Endodermal cell (in vitro differentiated cells): ENCODE results near the gene TMEM222. TPM values are rescaled to one million over a fixed set of nuclear protein-coding genes. Genes with fewer than 3 reads are reported as not detected.

Source experiments
- DNase-seq: peaks from one replicate; pipeline ENCODE4 v3.0.0-alpha.2; 2017
- H3K27ac ChIP-seq: 2 replicates; pipeline ENCODE4 v1.5.1; 2013; ENCODE audit warnings: mild to moderate bottlenecking, low read depth, low read length, moderate library complexity
- H3K27me3 ChIP-seq: 2 replicates; pipeline ENCODE4 v1.6.1; 2013; ENCODE audit warnings: mild to moderate bottlenecking, low read length, moderate library complexity; ENCODE audit not compliant: insufficient read depth, control insufficient read depth, poor library complexity, severe bottlenecking
- H3K36me3 ChIP-seq: 2 replicates; pipeline ENCODE4 v1.7.0; 2013; ENCODE audit warnings: mild to moderate bottlenecking, low read length, moderate library complexity; ENCODE audit not compliant: control insufficient read depth, insufficient read depth
- H3K4me1 ChIP-seq: one replicate; pipeline ENCODE4 v1.7.0; 2013; ENCODE audit warnings: low read length; ENCODE audit not compliant: control insufficient read depth, insufficient read depth
- H3K4me3 ChIP-seq: 2 replicates; pipeline ENCODE4 v1.5.1; 2013; ENCODE audit warnings: mild to moderate bottlenecking, low read length, moderate library complexity
- H3K9ac ChIP-seq: 2 replicates; pipeline ENCODE4 v1.6.1; 2013; ENCODE audit warnings: mild to moderate bottlenecking, low read length, moderate library complexity; ENCODE audit not compliant: poor library complexity, severe bottlenecking; ENCODE audit errors: extremely low read depth
- H3K9me3 ChIP-seq: 2 replicates; pipeline ENCODE4 v1.6.1; 2013; ENCODE audit warnings: mild to moderate bottlenecking, low read length, moderate library complexity; ENCODE audit not compliant: control insufficient read depth
- H3K27ac Mint-ChIP-seq: 2 replicates; pipeline ENCODE4 v1.8.0; 2020; ENCODE audit warnings: mixed read lengths
- H3K27me3 Mint-ChIP-seq: 2 replicates; pipeline ENCODE4 v1.8.0; 2021; ENCODE audit warnings: mild to moderate bottlenecking, mixed read lengths; ENCODE audit not compliant: insufficient read depth
- H3K36me3 Mint-ChIP-seq: 2 replicates; pipeline ENCODE4 v1.8.0; 2020; ENCODE audit warnings: low read depth, mixed read lengths
- H3K4me1 Mint-ChIP-seq: 2 replicates; pipeline ENCODE4 v1.8.0; 2020; ENCODE audit warnings: mixed read lengths
- H3K4me3 Mint-ChIP-seq: 2 replicates; pipeline ENCODE4 v1.8.0; 2020; ENCODE audit warnings: mild to moderate bottlenecking, moderate library complexity, mixed read lengths
- H3K9me3 Mint-ChIP-seq: 2 replicates; pipeline ENCODE4 v1.8.0; 2020; ENCODE audit warnings: mild to moderate bottlenecking, mixed read lengths
- WGBS, 2 experiments: methylation state at CpG; one replicate each; pipeline versions ENCODE4 v1.1.5 to v1.1.7; 2013; ENCODE audit warnings: missing lambda C conversion rate in 2 of 2, mixed read lengths in 1 of 2; ENCODE audit not compliant: insufficient coverage in 1 of 2, insufficient read length in 1 of 2; 5-methylcytosine and 5-hydroxymethylcytosine counted together
- total RNA-seq, 2 donors: library from RNA; stranded (reverse); fragmentation: NEBNext Ultra II Directional in 1 of 2; extraction: Animal tissue kit (Norgen Biotek cat#: 25700) in 1 of 2; gene quantifications; 2 replicates in 1 of 2; 3 replicates in 1 of 2; pipeline ENCODE4 v1.2.1, GENCODE V29; 2021
- TF ChIP-seq, protein P1 (sequence below): fragments of 200-600 bp; sonication (generic); conservative IDR thresholded peaks from 2 replicates; pipeline ENCODE4 v1.5.0; 2021; ENCODE audit warnings: antibody characterized with exemption, mild to moderate bottlenecking

TMEM222 gene
- total RNA-seq, 2 donors from 2014 or later, result 26.0 to 31.8 TPM

DNA sequence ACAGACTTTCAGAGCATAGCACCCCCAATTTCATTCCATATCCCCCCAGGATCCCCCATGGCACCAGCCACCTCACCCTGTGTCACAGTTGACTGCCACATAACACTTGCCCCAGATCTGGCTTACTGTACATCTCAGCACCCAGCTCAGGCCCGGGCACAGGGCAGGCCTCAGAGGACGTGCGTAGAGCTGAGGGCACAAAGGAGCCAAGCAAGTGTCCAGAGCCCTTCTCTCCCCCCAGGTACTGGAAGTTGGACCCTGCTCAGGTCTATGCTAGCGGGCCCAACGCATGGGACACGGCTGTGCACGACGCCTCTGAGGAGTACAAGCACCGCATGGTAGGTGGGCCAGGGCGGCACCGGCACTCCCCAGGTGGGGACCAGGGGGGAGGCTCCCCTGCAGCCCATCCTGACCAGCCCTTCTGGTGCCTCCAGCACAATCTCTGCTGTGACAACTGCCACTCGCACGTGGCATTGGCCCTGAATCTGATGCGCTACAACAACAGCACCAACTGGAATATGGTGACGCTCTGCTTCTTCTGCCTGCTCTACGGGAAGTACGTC is 11.8 kb downstream of the TMEM222 start:
- no peak overlapping the region for H3K27ac Mint-ChIP-seq
- H3K36me3 ChIP-seq, result peaks cover 41% of the 10 kb centered on the region
- no peaks in the 10 kb centered on the region for H3K27me3 Mint-ChIP-seq
- TF ChIP-seq, protein P1, sequence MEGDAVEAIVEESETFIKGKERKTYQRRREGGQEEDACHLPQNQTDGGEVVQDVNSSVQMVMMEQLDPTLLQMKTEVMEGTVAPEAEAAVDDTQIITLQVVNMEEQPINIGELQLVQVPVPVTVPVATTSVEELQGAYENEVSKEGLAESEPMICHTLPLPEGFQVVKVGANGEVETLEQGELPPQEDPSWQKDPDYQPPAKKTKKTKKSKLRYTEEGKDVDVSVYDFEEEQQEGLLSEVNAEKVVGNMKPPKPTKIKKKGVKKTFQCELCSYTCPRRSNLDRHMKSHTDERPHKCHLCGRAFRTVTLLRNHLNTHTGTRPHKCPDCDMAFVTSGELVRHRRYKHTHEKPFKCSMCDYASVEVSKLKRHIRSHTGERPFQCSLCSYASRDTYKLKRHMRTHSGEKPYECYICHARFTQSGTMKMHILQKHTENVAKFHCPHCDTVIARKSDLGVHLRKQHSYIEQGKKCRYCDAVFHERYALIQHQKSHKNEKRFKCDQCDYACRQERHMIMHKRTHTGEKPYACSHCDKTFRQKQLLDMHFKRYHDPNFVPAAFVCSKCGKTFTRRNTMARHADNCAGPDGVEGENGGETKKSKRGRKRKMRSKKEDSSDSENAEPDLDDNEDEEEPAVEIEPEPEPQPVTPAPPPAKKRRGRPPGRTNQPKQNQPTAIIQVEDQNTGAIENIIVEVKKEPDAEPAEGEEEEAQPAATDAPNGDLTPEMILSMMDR, result no peak
- H3K27me3 ChIP-seq, result no peaks in the 10 kb centered on the region
- no peak overlapping the region for H3K27ac ChIP-seq
- no peak overlapping the region for H3K4me3 Mint-ChIP-seq
- no peaks in the 10 kb centered on the region for H3K4me1 Mint-ChIP-seq
- H3K9me3 Mint-ChIP-seq, result no peaks in the 10 kb centered on the region
- peaks cover 49% of the 10 kb centered on the region for H3K36me3 Mint-ChIP-seq
- WGBS, 2 experiments, result 95 to 97% methylated on average over 16 to 17 of the region's 17 CpGs
- no peak overlapping the region for H3K4me3 ChIP-seq
- H3K9me3 ChIP-seq, result no peaks in the 10 kb centered on the region
- H3K4me1 ChIP-seq, result no peaks in the 10 kb centered on the region
- DNase-seq, result peak; percentile 33
- no peak overlapping the region for H3K9ac ChIP-seq

DNA sequence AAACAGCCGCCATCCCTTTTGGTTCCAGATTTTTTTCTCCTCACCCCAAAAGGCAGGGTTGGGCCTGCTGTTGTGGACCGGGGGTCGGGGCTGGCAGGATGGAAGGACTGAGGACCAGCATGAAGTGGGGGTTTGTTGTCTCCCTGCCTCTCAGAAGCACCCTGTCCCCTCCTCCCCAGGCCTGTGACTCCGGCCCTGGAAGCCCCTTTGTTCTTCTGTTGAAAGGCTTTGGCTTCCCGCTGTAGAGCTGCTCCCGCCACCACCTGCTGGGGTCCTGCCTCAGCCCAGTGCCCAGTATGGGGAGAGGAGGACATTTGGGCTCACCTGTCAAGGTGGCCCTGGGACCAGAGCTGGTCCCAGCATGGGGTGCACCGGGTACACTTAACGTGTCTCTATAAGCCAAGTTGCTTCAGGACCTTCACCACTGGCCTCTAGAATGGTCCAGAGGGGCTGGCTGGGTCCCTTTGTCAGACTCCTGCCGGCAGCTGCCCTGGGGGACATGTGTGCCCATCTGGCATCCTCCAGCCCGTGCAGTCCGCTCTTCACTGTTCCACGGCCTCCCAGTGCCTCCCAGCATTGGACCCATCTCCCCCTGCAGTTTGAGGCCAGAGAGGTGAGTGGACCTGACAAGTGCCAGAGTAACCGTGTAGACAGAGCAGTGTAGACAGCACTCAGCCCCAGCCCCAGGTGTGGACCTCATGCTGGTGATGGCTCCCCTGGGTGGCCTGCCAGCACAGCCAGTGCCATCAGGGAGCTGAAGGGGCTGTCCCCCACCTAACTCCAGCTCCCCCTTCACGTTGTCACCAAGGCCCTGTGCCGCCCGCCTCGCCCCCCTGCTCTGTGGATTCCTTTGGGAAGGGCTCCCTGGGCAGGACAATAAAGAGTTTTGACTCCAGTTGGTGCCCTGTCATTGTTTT is 13.8 kb downstream of the TMEM222 start:
- no peak overlapping the region for H3K4me3 ChIP-seq
- WGBS, 2 experiments, result 94 to 98% methylated on average over 8 to 17 of the region's 17 CpGs
- no peaks in the 10 kb centered on the region for H3K27me3 Mint-ChIP-seq
- H3K36me3 ChIP-seq, result peaks cover 39% of the 10 kb centered on the region
- H3K9me3 ChIP-seq, result no peaks in the 10 kb centered on the region
- H3K4me1 Mint-ChIP-seq, result peaks cover 8% of the 10 kb centered on the region
- DNase-seq, result peak; percentile 49
- no peak overlapping the region for H3K4me3 Mint-ChIP-seq
- no peak overlapping the region for H3K27ac Mint-ChIP-seq
- TF ChIP-seq, protein P1, result no peak
- H3K27me3 ChIP-seq, result no peaks in the 10 kb centered on the region
- no peak overlapping the region for H3K27ac ChIP-seq
- H3K36me3 Mint-ChIP-seq, result peaks cover 44% of the 10 kb centered on the region
- H3K4me1 ChIP-seq, result no peaks in the 10 kb centered on the region
- H3K9me3 Mint-ChIP-seq, result no peaks in the 10 kb centered on the region
- no peak overlapping the region for H3K9ac ChIP-seq

DNA sequence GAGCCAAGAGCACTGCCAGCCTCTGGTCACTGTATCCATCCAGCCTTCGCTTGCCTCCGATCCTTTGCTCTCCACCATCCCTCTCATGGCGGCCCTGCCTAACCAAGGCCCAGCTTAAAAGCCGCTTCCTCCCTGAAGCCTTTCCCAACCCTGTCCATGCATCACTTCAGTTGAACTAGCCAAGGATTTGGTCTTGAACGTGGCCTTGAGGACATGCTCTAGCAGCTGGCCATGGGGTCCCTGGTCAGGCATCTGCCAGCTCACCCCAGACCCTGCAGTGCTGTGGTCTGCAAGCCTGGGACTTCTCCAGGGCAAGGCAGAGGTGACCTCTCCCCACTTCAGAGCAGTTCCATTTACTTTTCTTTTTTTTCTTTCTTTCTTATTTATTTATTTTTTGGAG is 14.8 kb downstream of the TMEM222 start:
- H3K4me3 ChIP-seq, result no peak overlapping the region
- 83 to 93% methylated on average over 3 to 5 of the region's 5 CpGs for WGBS, 2 experiments
- Mint-ChIP-seq H3K9me3 (no peaks in the 10 kb centered on the region), H3K4me3 (no peak overlapping the region), H3K27me3 (no peaks in the 10 kb centered on the region), H3K36me3 (peaks cover 44% of the 10 kb centered on the region), H3K27ac (no peak overlapping the region), H3K4me1 (peaks cover 16% of the 10 kb centered on the region)
- peak; percentile 41 for DNase-seq
- no peaks in the 10 kb centered on the region for H3K27me3 ChIP-seq
- H3K4me1 ChIP-seq, result no peaks in the 10 kb centered on the region
- no peaks in the 10 kb centered on the region for H3K9me3 ChIP-seq
- peaks cover 31% of the 10 kb centered on the region for H3K36me3 ChIP-seq
- TF ChIP-seq, protein P1, result no peak
- no peak overlapping the region for H3K9ac ChIP-seq
- no peak overlapping the region for H3K27ac ChIP-seq
